ENCODE data around the gene CRIM1.

DNA sequence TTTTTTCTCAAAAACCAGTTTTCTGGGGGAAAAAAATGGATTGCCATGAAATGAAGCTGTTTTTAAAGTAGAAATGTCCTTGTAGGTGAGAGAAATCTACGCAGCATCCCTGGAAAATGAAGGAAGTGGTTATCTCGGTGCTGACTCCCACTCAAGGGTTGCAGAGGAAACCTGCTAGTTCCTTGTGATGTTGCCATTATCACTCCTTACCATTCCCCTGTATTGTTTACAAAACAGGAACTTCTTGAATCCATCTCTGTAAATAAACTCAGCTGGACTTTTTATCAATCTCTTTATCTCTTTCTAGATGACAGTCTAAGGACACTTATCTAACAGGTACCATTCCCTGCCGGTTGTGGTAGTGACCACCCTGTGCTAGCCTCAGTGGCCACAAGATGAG, 181.2 kb downstream of the CRIM1 start:
- no peak for TF ChIP-seq EZH2phosphoT487 (IDR thresholded peaks at IDR 0.05; ENCODE audit: insufficient read depth, low read depth)
- no peak for TF ChIP-seq EZH2 (IDR thresholded peaks at IDR 0.05; ENCODE audit: insufficient read depth, poor library complexity, severe bottlenecking)

Measured in GM23248 (cell line).